Upper lobe of right lung (tissue), 1 donor: ENCODE results near the gene FKBP1A. TPM values are rescaled to one million over a fixed set of nuclear protein-coding genes. Genes with fewer than 3 reads are reported as not detected.

Experiments
- ATAC-seq: fragments of 200-7000 bp; cut with Tn5 transposase; one replicate; pipeline ENCODE4 v1.9.1; 2020; ENCODE audit warnings: mild to moderate bottlenecking, moderate library complexity
- DNase-seq: peaks from one replicate; pipeline ENCODE4 v3.0.0-alpha.2; 2020
- H3K27ac ChIP-seq: fragments of 200-600 bp; one replicate; pipeline ENCODE4 v1.8.0; 2022
- H3K27me3 ChIP-seq: fragments of 200-600 bp; one replicate; pipeline ENCODE4 v1.8.0; 2022; ENCODE audit warnings: mild to moderate bottlenecking
- H3K36me3 ChIP-seq: fragments of 200-600 bp; one replicate; pipeline ENCODE4 v1.8.0; 2022
- H3K4me1 ChIP-seq: fragments of 200-600 bp; one replicate; pipeline ENCODE4 v1.8.0; 2022
- H3K4me3 ChIP-seq: fragments of 200-600 bp; one replicate; pipeline ENCODE4 v1.8.0; 2022; ENCODE audit warnings: mild to moderate bottlenecking
- H3K9me3 ChIP-seq: fragments of 200-600 bp; one replicate; pipeline ENCODE4 v1.8.0; 2022
- intact Hi-C: fragments of 100-400 bp; cut with DNase I; formaldehyde crosslinking; loops from one replicate; pipeline ENCODE4 v1.11.0; 2022
- total RNA-seq: library from RNA; stranded (reverse); fragmentation: NEBNext Ultra II Directional; extraction: Animal tissue kit (Norgen Biotek cat#: 25700); gene quantifications from one replicate; pipeline ENCODE4 v1.2.1, GENCODE V29; 2021
- TF ChIP-seq, protein P1 (sequence below): fragments of 200-600 bp; IDR thresholded peaks from one replicate; pipeline ENCODE4 v1.8.0; 2022; ENCODE audit warnings: antibody characterized with exemption
- donor health status: DM: no; HTN: yes; CAD: no; lungs with severe emphysema.

Gene FKBP1A
- total RNA-seq, 1 donor from 2014 or later: 266 TPM

DNA sequence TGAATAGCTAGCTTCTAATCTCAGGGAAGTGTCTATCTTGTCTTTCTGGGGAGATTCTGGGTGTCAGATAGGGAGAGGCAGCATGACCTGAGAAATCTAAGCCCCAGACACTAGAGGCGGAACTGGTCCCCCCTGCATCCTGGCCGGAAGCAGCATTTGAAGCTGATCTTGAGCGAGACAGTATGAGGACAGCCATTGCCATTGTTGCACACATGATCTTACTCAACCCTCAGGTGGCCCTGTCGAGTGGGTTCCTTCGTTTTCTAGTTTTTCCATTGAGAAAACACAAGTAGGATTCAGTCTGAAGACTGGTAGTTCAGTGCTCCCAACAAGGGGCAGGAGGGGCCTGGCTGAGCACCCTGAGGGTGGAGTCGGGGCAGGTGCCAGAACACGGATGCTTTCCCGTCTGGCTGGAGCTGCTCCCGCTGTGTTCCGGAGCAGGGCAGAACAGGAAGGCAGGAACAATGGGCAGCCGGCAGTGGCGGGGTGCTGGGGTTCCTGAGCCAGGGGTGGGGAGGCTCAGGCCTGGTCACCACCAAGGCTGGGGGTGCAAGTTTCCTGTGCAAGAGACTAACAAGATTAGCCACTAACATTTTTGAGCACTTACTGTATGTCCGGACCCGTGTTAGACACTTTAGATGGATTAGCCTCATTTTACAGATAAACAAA is 56.0 kb downstream of the FKBP1A start:
- ATAC-seq (peak; percentile 89), DNase-seq (peak; percentile 88)
- TF ChIP-seq, protein P1, sequence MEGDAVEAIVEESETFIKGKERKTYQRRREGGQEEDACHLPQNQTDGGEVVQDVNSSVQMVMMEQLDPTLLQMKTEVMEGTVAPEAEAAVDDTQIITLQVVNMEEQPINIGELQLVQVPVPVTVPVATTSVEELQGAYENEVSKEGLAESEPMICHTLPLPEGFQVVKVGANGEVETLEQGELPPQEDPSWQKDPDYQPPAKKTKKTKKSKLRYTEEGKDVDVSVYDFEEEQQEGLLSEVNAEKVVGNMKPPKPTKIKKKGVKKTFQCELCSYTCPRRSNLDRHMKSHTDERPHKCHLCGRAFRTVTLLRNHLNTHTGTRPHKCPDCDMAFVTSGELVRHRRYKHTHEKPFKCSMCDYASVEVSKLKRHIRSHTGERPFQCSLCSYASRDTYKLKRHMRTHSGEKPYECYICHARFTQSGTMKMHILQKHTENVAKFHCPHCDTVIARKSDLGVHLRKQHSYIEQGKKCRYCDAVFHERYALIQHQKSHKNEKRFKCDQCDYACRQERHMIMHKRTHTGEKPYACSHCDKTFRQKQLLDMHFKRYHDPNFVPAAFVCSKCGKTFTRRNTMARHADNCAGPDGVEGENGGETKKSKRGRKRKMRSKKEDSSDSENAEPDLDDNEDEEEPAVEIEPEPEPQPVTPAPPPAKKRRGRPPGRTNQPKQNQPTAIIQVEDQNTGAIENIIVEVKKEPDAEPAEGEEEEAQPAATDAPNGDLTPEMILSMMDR: no peak
- no peaks in the 10 kb centered on the region for H3K9me3 ChIP-seq
- H3K27me3 ChIP-seq: no peaks in the 10 kb centered on the region
- intact Hi-C loops: loop anchor here (10.0 kb wide), 1 partner anchor 58 kb away; the partner anchor contains the start of gene FKBP1A
- H3K27ac ChIP-seq: peak overlapping the region; percentile 70
- peaks cover 27% of the 10 kb centered on the region for H3K4me1 ChIP-seq
- no peak overlapping the region for H3K4me3 ChIP-seq
- peaks cover 5% of the 10 kb centered on the region for H3K36me3 ChIP-seq

DNA sequence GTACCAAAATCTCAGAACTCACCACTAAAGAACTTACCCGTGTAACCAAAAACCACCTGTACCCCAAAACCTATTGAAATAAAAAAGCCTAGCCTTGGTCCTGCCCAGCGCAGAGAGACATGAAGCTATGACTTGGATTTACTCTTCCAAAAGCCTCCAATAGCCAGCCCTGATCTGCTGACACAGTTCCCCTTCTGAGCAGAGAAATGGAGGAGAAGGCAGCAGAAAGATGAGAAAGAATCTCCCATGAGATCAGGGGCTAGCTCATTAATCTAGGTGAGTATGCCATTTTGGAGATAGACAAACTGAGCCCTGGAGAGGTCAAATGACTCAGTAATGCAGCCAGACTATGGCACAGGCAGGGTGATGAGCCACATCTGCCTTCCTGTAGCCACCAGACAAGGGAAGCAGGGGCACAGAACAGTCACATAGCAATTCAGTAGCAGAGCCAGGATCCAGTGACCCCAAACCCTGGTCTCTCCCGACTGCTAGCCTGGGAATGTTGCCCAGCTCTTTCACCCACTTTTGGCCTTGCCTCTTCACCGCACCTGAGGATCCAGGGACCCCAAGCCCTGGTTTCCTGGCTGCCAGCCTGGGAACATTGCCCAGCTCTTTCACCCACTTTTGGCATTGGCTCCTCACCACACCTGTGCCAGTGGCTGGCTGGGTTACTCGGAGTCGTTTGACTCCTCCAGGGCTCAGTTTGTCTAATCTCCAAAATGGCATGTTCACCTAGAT is 56.7 kb downstream of the FKBP1A start:
- H3K27me3 ChIP-seq: no peaks in the 10 kb centered on the region
- peaks cover 5% of the 10 kb centered on the region for H3K36me3 ChIP-seq
- TF ChIP-seq, protein P1: no peak
- peak overlapping the region; percentile 61 for H3K27ac ChIP-seq
- ATAC-seq (no peak), DNase-seq (no peak)
- peaks cover 30% of the 10 kb centered on the region for H3K4me1 ChIP-seq
- no peaks in the 10 kb centered on the region for H3K9me3 ChIP-seq
- H3K4me3 ChIP-seq: no peak overlapping the region
- intact Hi-C loops: loop anchor here (10.0 kb wide), 1 partner anchor 59 kb away; the partner anchor contains the start of gene FKBP1A

DNA sequence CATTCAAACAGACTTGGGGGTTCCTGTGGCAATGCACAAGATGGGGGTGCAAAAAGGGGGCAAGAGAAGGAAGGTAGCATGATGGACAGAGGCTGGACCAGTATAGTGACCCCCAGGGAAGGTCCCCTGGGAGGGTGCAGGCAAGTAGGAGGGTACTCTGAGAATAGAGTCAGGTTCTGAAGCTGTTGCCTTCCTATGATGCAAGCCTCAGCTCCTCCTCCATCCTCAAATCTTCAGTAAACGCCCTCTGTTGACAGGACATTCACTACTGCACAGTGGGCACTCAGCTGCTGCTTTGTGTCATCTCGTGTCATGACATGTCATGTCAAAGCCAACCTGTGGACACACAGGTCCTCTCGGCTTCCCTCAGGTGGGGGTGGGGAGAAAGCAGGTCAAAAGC is 58.1 kb downstream of the FKBP1A start:
- H3K4me3 ChIP-seq: no peak overlapping the region
- H3K9me3 ChIP-seq: no peaks in the 10 kb centered on the region
- no peak for DNase-seq
- H3K27me3 ChIP-seq: no peaks in the 10 kb centered on the region
- no peak overlapping the region for H3K27ac ChIP-seq
- ATAC-seq: peak; percentile 2
- peaks cover 5% of the 10 kb centered on the region for H3K36me3 ChIP-seq
- TF ChIP-seq, protein P1: no peak
- peaks cover 44% of the 10 kb centered on the region for H3K4me1 ChIP-seq
- intact Hi-C loops: loop anchor here (10.0 kb wide), 1 partner anchor 60 kb away; the partner anchor contains the start of gene FKBP1A

DNA sequence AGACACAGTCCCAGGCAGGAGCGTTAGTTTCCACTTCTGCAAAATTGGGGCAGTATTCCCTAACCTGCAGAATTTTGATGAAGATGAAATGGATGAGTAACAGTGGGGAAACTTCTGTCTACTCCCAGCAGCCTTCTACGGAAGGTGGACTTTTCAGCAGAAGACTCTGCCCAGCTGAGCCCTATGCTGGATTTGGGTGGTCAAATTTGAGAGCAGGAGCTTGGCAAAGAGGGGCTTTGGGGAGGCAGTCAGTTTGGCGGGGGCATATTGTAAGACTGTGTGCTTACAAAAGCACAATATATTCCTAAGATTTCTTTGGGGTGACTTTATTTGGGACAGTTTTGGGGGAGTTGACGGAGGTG is 58.5 kb downstream of the FKBP1A start:
- no peak overlapping the region for H3K27ac ChIP-seq

DNA sequence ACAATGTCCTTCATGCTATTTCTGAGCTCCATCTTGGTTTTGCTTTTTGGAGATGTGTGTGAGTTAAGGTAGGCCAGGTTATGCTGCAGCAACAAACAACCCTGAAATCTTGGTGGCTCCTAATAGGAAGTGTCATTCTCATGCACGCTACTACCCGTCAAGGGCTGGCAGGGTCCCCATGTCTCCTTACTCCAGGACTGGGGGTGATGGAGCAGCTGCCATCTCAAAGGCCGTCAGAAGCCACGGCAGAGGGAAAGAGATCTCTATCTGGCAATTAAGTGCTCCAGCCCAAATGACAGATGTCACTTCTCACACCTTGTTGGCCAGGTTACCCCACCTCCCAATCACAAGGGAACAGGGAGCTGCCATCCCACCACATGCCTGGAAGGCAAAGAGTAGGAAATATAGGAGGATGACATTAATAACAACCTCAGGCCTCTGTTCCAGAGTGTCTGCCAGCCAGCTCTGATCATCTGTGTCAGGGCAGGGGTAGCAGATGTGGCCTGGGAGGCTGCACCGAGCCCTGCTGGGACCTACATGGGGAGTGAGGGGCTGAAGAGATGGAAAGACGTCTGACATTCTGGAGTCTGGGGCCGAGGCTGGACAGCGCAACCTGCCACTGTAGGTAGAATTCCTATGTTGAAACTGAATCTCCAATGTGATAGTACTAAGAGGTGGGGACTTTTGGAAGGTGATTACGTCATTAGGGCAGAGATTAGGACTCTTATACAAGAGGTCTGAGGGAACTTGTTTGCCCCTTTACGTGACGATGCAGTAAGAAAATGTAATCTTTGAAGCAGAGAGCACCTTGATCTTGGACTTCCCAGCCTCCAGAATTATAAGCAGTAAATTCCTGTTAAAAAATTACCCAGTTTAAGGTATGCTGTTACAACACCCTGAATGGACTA is 59.1 kb downstream of the FKBP1A start:
- H3K9me3 ChIP-seq: no peaks in the 10 kb centered on the region
- H3K36me3 ChIP-seq: peaks cover 5% of the 10 kb centered on the region
- TF ChIP-seq, protein P1: no peak
- no peak overlapping the region for H3K4me3 ChIP-seq
- H3K4me1 ChIP-seq: peaks cover 52% of the 10 kb centered on the region
- no peak for DNase-seq
- H3K27ac ChIP-seq: peak overlapping the region; percentile 72
- no peak for ATAC-seq
- intact Hi-C loops: loop anchor here (10.0 kb wide), 1 partner anchor 61 kb away; the partner anchor contains the start of gene FKBP1A
- H3K27me3 ChIP-seq: no peaks in the 10 kb centered on the region

More for the DNA sequence above, 58.5 kb downstream of the FKBP1A start:
- intact Hi-C loops: loop anchor here (10.0 kb wide), 1 partner anchor 60 kb away; the partner anchor contains the start of gene FKBP1A
- H3K4me3 ChIP-seq: no peak overlapping the region
- no peaks in the 10 kb centered on the region for H3K27me3 ChIP-seq
- peaks cover 5% of the 10 kb centered on the region for H3K36me3 ChIP-seq
- ATAC-seq (no peak), DNase-seq (no peak)
- TF ChIP-seq, protein P1: no peak
- H3K4me1 ChIP-seq: peaks cover 48% of the 10 kb centered on the region
- no peaks in the 10 kb centered on the region for H3K9me3 ChIP-seq
